Measurements from ENCODE around the gene TMEM108. TPM values are rescaled to one million over a fixed set of nuclear protein-coding genes. Genes with fewer than 3 reads are reported as not detected.
A peak's percentile ranks its signal among the peaks of the same experiment; 100 is the strongest.

TMEM108 gene
- total and polyA plus RNA-seq, 10 of the 15 experiments (the other 5 are each of a cell fraction or from before 2014, with no cell fraction given): 0.02 to 0.58 (median 0.12) TPM; not detected in 5

DNA sequence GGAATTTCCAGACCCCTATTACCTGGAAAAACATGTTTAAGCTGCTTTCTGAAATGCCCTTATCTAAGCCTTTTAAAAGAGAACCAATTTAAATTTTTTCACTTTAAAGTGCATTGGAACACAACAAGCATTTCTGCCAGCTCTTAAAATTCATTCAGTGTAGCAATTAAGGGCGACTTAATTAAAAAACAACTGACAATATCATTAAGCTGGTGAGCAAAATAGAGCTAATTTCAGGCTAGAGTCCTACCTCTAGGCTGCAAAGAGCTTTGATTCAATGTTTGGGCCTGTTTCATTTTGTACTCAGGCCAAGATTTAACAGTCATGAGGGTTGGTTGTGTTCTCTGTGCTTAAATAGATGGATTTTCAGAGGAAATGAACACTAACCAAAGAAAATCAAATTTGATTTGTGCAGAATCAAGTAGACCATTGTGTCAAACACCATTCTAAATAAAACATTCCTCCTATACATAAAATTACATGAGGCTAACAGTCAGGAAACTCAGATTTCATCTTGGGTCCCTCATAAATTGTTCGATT is 114.6 kb downstream of the TMEM108 start:
- ChIA-PET RAD21 (ENCODE audit: unreplicated experiment) (no interaction called here), SMC1A (ENCODE audit: uncharacterized antibody, unreplicated experiment) (no interaction called here), CTCF (no interaction called here), POLR2A (no interaction called here)
- WGBS (ENCODE audit: insufficient coverage, insufficient replicate concordance, low lambda C conversion rate, missing lambda C conversion rate): 0% methylated on average over 2 of the region's 2 CpGs
- intact Hi-C loops (cut with micrococcal nuclease; ENCODE audit: unreplicated experiment): no loop called here
- Histone ChIP-seq H3K27ac (ENCODE audit: control insufficient read depth, insufficient read depth) (no peak overlapping the region), H3K4me3 (no peak overlapping the region), H3K27me3 (replicated peaks in 1 of 2; ENCODE audit: control insufficient read depth in 2 of 2, insufficient read depth in 2 of 2, low read length in 1 of 2) (no peaks in the 10 kb centered on the region), H2AFZ (ENCODE audit: control insufficient read depth, low read depth, low read length) (no peak overlapping the region), H3K36me3 (ENCODE audit: control insufficient read depth in 2 of 2, insufficient read depth in 2 of 2, low read length in 1 of 2) (no peaks in the 10 kb centered on the region), H3K79me2 (ENCODE audit: control insufficient read depth, insufficient read depth, low read length) (no peaks in the 10 kb centered on the region), H3K9ac (ENCODE audit: control insufficient read depth, insufficient read depth, low read length) (no peak overlapping the region), H4K20me1 (ENCODE audit: control insufficient read depth, insufficient read depth) (no peaks in the 10 kb centered on the region), H3K9me3 (replicated peaks; ENCODE audit: control insufficient read depth, insufficient read depth, low read length) (no peaks in the 10 kb centered on the region; the same call in 2 of the 3 replicates), H3K4me2 (ENCODE audit: control insufficient read depth, insufficient read depth) (no peak overlapping the region), H3K4me1 (ENCODE audit: control insufficient read depth, insufficient read depth, low read length) (no peaks in the 10 kb centered on the region)
- DNase-seq (ENCODE audit: low read depth, low spot score) (no peak), ATAC-seq (no peak), FAIRE-seq (no peak)
- no TSS peak for BruUV-seq (replicated peaks)
- in situ Hi-C loops (cut with MboI): no loop called here
- TF ChIP-seq, protein P1, sequence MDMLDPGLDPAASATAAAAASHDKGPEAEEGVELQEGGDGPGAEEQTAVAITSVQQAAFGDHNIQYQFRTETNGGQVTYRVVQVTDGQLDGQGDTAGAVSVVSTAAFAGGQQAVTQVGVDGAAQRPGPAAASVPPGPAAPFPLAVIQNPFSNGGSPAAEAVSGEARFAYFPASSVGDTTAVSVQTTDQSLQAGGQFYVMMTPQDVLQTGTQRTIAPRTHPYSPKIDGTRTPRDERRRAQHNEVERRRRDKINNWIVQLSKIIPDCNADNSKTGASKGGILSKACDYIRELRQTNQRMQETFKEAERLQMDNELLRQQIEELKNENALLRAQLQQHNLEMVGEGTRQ (IDR thresholded peaks at IDR 0.05; ENCODE audit: borderline replicate concordance, low read depth, low read length): no peak
- TF ChIP-seq, protein P2, sequence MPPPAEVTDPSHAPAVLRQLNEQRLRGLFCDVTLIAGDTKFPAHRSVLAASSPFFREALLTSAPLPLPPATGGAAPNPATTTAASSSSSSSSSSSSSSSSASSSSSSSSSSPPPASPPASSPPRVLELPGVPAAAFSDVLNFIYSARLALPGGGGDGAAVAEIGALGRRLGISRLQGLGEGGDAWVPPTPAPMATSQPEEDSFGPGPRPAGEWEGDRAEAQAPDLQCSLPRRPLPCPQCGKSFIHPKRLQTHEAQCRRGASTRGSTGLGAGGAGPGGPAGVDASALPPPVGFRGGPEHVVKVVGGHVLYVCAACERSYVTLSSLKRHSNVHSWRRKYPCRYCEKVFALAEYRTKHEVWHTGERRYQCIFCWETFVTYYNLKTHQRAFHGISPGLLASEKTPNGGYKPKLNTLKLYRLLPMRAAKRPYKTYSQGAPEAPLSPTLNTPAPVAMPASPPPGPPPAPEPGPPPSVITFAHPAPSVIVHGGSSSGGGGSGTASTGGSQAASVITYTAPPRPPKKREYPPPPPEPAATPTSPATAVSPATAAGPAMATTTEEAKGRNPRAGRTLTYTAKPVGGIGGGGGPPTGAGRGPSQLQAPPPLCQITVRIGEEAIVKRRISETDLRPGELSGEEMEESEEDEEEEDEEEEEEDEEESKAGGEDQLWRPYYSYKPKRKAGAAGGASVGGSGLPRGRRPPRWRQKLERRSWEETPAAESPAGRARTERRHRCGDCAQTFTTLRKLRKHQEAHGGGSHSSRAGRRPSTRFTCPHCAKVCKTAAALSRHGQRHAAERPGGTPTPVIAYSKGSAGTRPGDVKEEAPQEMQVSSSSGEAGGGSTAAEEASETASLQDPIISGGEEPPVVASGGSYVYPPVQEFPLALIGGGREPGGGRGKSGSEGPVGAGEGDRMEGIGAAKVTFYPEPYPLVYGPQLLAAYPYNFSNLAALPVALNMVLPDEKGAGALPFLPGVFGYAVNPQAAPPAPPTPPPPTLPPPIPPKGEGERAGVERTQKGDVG (CRISPR knock-in tag; IDR thresholded peaks at IDR 0.05): no peak

DNA sequence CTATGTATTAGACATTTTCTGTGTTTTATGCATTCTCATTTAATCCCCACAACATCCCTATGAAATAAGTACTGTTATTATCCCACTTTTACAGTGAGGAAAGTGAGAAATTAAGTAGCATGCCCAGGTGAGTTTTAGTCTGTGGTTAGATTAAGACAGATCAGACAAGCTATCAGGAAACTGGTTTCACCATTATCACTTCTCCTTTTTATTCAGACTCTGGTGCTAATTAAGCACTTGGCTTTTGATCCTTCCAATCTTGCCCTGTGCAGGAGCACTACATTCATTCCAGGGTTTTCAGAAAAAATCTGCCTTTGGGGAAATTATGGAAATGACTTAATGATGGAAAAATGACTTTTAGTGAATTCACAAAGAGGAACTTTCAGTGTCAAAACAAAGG is 115.2 kb downstream of the TMEM108 start:
- intact Hi-C loops (cut with micrococcal nuclease; ENCODE audit: unreplicated experiment): no loop called here
- in situ Hi-C loops (cut with MboI): no loop called here

More for the DNA sequence above, 115.2 kb downstream of the TMEM108 start:
- Histone ChIP-seq H3K4me3 (no peak overlapping the region), H3K9ac (ENCODE audit: control insufficient read depth, insufficient read depth, low read length) (no peak overlapping the region), H3K9me3 (replicated peaks; ENCODE audit: control insufficient read depth, insufficient read depth, low read length) (no peaks in the 10 kb centered on the region), H3K4me1 (ENCODE audit: control insufficient read depth, insufficient read depth, low read length) (no peaks in the 10 kb centered on the region), H3K36me3 (ENCODE audit: control insufficient read depth in 2 of 2, insufficient read depth in 2 of 2, low read length in 1 of 2) (no peaks in the 10 kb centered on the region), H3K27ac (ENCODE audit: control insufficient read depth, insufficient read depth) (no peak overlapping the region), H4K20me1 (ENCODE audit: control insufficient read depth, insufficient read depth) (no peaks in the 10 kb centered on the region), H3K27me3 (replicated peaks in 1 of 2; ENCODE audit: control insufficient read depth in 2 of 2, insufficient read depth in 2 of 2, low read length in 1 of 2) (no peaks in the 10 kb centered on the region), H2AFZ (ENCODE audit: control insufficient read depth, low read depth, low read length) (no peak overlapping the region), H3K4me2 (ENCODE audit: control insufficient read depth, insufficient read depth) (no peak overlapping the region), H3K79me2 (ENCODE audit: control insufficient read depth, insufficient read depth, low read length) (no peaks in the 10 kb centered on the region)
- DNase-seq (ENCODE audit: low read depth, low spot score) (no peak), FAIRE-seq (no peak), ATAC-seq (peak; percentile 59)
- CTCF ChIA-PET: no interaction called here
- POLR2A ChIA-PET: no interaction called here
- peak; percentile 19; the same call in 1 of the 2 replicates for TF ChIP-seq MTA2 (IDR thresholded peaks at IDR 0.05; ENCODE audit: low read depth)
- TF ChIP-seq SPI1 (IDR thresholded peaks at IDR 0.05; ENCODE audit: borderline replicate concordance, insufficient read depth, low read depth, low read length): peak; percentile 67; the same call in 1 of the 2 replicates
- no peak for TF ChIP-seq KDM1A (IDR thresholded peaks at IDR 0.05; ENCODE audit: borderline replicate concordance)
- SMC1A ChIA-PET (ENCODE audit: uncharacterized antibody, unreplicated experiment): no interaction called here
- no TSS peak for BruUV-seq (replicated peaks)
- RAD21 ChIA-PET (ENCODE audit: unreplicated experiment): no interaction called here

Data from GM12878 (cell line).